Activated naive CD4-positive, alpha-beta T cell treated with anti-CD3 and anti-CD28 coated beads, Interleukin-2, amount 50 U/mL, for 24 hours (primary cell): ENCODE measurements around the gene FAM219A.
"Not testable (repeated sequence)": the region's sequence is repeated elsewhere in the genome, so short reads cannot be mapped to it uniquely, and the experiment has no call there.

Experiments used
- H3K27ac Mint-ChIP-seq: one replicate; pipeline ENCODE4 v1.8.0; 2021; ENCODE audit warnings: mild to moderate bottlenecking, mixed read lengths
- H3K27me3 Mint-ChIP-seq: one replicate; pipeline ENCODE4 v1.8.0; 2021; ENCODE audit warnings: mixed read lengths
- H3K36me3 Mint-ChIP-seq: one replicate; pipeline ENCODE4 v1.8.0; 2021; ENCODE audit warnings: mixed read lengths
- H3K4me1 Mint-ChIP-seq: one replicate; pipeline ENCODE4 v1.8.0; 2021; ENCODE audit warnings: mixed read lengths
- H3K4me3 Mint-ChIP-seq: one replicate; pipeline ENCODE4 v1.8.0; 2021; ENCODE audit warnings: mild to moderate bottlenecking, mixed read lengths
- H3K9me3 Mint-ChIP-seq: one replicate; pipeline ENCODE4 v1.8.0; 2021; ENCODE audit warnings: mixed read lengths

Gene FAM219A

DNA sequence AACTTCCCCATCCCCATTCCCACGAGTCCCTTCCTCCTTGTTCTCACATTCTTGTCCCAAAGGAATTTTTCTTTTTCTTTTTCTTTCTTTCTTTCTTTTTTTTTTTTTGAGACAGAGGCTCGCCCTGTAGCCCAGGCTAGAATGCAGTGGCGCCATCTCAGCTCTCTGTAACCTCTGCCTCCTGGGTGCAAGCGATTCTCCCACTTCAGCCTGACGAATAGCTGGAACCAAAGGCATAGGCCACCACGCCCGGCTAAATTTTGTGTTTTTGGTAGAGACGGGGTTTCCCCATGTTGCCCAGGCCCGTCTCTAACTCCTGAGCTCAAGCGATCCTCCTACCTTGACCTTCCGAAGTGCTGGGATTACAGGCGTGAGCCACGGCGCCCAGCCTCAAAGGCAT is 986 bp upstream of the FAM219A start:
- Mint-ChIP-seq H3K9me3 (no peaks in the 10 kb centered on the region), H3K36me3 (no peaks in the 10 kb centered on the region), H3K27me3 (no peaks in the 10 kb centered on the region), H3K4me3 (peak overlapping the region; percentile 93), H3K27ac (peak overlapping the region; percentile 31), H3K4me1 (peaks cover 36% of the 10 kb centered on the region)

DNA sequence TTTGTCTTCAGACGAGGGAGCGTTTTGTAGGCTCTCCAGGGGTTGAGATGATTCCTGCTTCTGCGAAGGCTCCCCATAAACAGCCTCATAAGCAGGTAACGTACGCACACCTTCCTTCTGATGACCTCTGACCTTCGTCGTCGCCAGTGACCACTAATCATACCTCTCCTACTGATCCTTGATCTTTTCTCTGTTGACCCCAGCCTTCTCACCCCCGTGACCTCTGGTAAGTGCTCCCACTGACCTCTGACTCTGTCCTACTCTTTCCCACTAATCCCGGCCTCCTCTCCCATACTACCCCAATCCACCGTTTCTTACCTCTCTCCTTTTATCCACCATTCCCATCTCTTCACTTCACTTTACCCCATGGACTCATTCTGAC is 580 bp upstream of the FAM219A start:
- Mint-ChIP-seq H3K27me3 (no peaks in the 10 kb centered on the region), H3K36me3 (no peaks in the 10 kb centered on the region), H3K27ac (no peak overlapping the region), H3K4me3 (peak overlapping the region; percentile 93), H3K4me1 (peaks cover 36% of the 10 kb centered on the region), H3K9me3 (no peaks in the 10 kb centered on the region)

DNA sequence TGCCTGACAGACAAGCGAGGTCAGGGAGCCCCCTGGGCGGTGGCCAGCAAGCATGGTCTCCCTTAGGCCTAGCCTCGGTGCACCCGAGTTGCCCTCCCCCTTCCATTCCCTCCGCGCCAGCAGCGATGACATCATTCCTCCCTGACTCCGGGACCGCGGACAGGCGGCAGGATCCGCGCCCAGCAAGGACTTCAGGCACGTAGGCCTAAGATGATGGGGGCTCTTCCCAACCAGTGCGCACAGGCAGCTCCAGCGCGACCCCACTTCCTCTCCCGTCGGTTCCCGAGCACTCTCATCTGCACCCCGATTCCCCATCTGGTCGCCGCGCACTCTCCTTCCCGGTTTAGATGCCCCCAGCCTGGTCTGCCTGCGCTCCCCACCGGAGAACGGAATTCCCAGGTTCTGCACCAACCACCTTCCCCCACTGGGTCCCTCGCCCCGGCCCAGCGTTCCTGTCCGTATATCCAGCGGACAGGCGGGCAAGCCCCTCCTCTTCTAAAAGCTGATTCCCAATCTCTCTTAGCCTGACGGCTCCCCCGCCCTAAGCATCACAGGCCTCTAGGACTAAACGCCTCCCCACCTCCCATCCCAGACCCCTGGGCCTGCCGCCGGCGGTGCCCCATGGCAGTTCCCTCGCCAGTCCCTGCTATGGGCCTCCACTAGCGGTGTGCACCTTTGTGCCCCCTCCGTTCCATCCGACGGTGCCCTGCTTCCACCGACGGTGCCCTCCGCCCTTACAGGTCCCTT is 931 bp downstream of the FAM219A start:
- H3K4me1 Mint-ChIP-seq: peaks cover 41% of the 10 kb centered on the region
- H3K27me3 Mint-ChIP-seq: no peaks in the 10 kb centered on the region
- H3K27ac Mint-ChIP-seq: peak overlapping the region; percentile 63
- H3K36me3 Mint-ChIP-seq: peaks cover 2% of the 10 kb centered on the region
- peak overlapping the region; percentile 90 for H3K4me3 Mint-ChIP-seq
- no peaks in the 10 kb centered on the region for H3K9me3 Mint-ChIP-seq

DNA sequence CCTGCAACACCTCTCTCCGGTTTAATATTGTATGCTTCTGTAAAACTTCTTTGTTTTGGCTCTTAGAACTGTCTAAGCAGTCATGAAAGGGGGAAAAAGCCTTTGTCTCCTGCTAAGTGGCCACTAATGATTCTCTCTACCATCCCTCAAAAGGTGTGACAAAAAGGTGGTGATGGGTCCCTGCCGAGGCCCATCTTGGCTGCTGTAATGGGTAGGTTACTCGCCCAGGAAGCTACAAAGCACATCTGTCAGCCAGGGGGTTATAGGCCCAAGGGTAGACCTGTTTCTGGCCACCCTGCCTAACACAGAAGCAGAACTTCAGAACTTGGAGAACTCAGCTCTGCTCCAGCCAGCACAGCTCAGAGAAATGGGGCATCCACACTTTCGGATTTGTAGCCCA is 1.6 kb downstream of the FAM219A start:
- Mint-ChIP-seq H3K9me3 (no peaks in the 10 kb centered on the region), H3K36me3 (peaks cover 2% of the 10 kb centered on the region), H3K4me3 (peak overlapping the region; percentile 90), H3K27ac (no peak overlapping the region), H3K4me1 (peaks cover 41% of the 10 kb centered on the region), H3K27me3 (no peaks in the 10 kb centered on the region)

DNA sequence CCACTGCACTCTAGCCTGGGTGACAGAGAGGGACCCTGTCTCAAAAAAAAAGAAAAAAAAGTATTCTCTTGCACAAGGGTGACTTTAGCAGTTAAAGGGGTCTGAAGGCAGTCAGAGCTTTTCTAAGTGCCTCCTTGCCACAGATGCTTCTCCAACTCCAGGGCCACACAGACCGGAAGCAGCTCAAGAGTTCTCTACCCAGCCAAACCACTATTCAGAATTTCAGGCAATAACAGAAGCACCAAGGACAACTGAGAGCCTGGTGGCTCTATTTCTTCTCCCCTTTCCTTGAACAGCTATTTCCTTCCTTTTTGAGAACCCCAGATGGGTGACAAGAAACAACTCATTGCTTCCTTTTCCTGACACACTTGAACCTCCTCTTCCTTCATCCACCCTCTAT is 2.2 kb downstream of the FAM219A start:
- peak overlapping the region; percentile 48 for H3K27ac Mint-ChIP-seq
- peaks cover 4% of the 10 kb centered on the region for H3K36me3 Mint-ChIP-seq
- peaks cover 43% of the 10 kb centered on the region for H3K4me1 Mint-ChIP-seq
- no peaks in the 10 kb centered on the region for H3K9me3 Mint-ChIP-seq
- peak overlapping the region; percentile 32 for H3K4me3 Mint-ChIP-seq
- H3K27me3 Mint-ChIP-seq: no peaks in the 10 kb centered on the region

DNA sequence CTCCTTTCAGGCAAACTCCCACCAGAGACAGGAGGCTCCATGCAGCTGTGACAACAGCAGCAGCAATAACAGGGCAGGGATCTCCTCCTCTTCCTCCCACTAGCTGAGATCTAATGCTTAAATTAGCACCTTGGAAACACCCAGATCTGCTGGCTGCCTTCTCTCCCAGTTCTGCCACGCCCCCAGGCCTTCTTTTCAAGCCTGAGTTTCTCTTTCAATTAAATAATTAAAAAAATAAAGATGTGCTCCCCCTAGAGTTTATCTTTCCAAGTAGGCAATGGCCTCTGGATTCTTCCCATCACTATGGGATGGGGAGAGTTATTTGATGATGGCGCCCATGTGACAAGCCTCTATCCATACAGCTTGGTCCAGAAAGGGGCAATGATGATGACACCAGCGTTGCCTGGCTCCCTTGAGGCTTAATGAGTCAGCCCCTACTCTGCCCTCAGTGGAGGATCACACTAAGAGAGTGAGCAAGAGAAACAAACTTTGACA is 3.8 kb downstream of the FAM219A start:
- H3K9me3 Mint-ChIP-seq: no peaks in the 10 kb centered on the region
- no peak overlapping the region for H3K27ac Mint-ChIP-seq
- H3K27me3 Mint-ChIP-seq: no peaks in the 10 kb centered on the region
- H3K4me1 Mint-ChIP-seq: peaks cover 41% of the 10 kb centered on the region
- peaks cover 7% of the 10 kb centered on the region for H3K36me3 Mint-ChIP-seq
- H3K4me3 Mint-ChIP-seq: no peak overlapping the region

DNA sequence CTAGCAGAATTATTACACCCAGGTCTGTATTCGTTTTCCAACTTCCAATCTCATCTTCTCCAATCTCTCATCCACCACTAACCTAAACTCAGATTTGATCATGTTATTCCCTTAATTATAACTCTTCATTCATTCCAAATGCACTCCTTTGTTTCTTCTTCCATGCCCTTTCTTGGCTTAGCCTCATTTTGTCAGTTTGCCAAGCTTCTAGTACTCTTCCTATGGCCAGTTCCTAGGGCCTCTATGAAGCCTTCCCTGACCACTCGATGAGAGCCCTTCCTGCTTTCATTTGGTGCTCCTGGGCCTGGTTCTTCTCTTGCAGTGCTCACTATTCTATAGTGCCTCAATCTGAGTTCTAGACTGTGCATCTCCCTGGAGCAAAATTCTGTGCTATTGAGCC is 5.8 kb downstream of the FAM219A start:
- H3K27me3 Mint-ChIP-seq: no peaks in the 10 kb centered on the region
- peaks cover 7% of the 10 kb centered on the region for H3K36me3 Mint-ChIP-seq
- peaks cover 32% of the 10 kb centered on the region for H3K4me1 Mint-ChIP-seq
- H3K27ac Mint-ChIP-seq: peak overlapping the region; percentile 33
- H3K4me3 Mint-ChIP-seq: no peak overlapping the region
- no peaks in the 10 kb centered on the region for H3K9me3 Mint-ChIP-seq

DNA sequence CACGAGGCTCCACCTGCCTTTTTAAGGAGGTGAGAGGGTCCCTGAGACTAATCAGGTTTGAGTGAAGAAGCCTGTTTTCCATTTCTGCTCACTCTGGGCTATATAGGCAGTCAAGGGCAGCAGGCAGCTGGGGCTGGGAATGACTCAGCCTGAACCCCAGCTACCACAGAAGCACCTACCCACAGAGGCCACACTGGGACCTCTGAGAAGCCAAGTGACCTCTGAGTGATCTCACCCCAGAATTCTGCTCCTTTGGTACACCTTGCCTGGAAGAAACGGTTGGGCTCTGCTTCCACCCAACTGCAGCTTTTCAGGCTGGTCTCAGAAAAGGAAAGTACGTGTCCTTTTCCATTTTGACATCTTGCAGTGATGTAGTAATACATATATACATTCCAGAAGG is 6.8 kb downstream of the FAM219A start:
- no peak overlapping the region for H3K27ac Mint-ChIP-seq
- peaks cover 22% of the 10 kb centered on the region for H3K4me1 Mint-ChIP-seq
- no peaks in the 10 kb centered on the region for H3K9me3 Mint-ChIP-seq
- H3K36me3 Mint-ChIP-seq: peaks cover 7% of the 10 kb centered on the region
- no peaks in the 10 kb centered on the region for H3K27me3 Mint-ChIP-seq
- no peak overlapping the region for H3K4me3 Mint-ChIP-seq

DNA sequence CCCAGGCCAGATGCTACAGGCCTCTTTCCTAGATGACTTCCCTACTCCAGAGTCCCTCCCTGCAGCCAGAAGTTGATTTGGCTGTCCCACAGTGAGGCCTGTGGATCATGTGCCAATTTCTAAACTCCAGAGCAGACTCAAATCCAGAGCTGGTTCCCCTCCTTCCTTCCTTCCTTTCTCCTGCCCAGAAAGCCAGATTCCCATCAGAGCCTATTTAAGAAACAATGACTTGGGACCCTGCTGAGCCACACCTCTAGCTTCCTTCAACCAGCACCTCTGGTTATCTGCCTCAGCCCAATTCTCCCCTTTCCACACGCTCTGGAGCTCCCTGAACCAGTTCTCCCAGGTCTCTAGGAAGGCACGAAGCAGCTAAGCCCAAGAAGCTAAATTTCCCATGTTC is 7.2 kb downstream of the FAM219A start:
- Mint-ChIP-seq H3K4me3 (no peak overlapping the region), H3K9me3 (no peaks in the 10 kb centered on the region), H3K36me3 (peaks cover 7% of the 10 kb centered on the region), H3K4me1 (peaks cover 18% of the 10 kb centered on the region), H3K27me3 (no peaks in the 10 kb centered on the region), H3K27ac (no peak overlapping the region)

DNA sequence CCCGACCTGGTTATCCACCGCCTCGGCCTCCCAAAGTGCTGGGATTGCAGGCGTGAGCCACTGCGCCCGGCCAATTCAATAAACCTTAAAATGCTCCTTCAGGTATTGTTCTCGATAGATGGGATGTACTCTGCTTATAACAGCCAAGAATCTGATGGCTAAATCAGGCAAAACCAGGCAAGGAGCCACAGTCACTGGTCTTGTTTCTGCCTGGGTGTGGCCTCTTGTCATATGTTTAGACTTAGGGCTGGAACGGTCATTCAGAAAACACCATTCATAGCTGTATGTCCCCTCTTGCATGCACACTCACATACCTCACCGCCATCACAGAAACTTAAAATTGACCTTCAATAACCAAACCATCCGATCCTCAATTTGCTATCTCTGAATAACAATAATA is 7.7 kb downstream of the FAM219A start:
- no peaks in the 10 kb centered on the region for H3K9me3 Mint-ChIP-seq
- no peaks in the 10 kb centered on the region for H3K27me3 Mint-ChIP-seq
- peaks cover 16% of the 10 kb centered on the region for H3K4me1 Mint-ChIP-seq
- no peak overlapping the region for H3K4me3 Mint-ChIP-seq
- H3K27ac Mint-ChIP-seq: no peak overlapping the region
- peaks cover 7% of the 10 kb centered on the region for H3K36me3 Mint-ChIP-seq

DNA sequence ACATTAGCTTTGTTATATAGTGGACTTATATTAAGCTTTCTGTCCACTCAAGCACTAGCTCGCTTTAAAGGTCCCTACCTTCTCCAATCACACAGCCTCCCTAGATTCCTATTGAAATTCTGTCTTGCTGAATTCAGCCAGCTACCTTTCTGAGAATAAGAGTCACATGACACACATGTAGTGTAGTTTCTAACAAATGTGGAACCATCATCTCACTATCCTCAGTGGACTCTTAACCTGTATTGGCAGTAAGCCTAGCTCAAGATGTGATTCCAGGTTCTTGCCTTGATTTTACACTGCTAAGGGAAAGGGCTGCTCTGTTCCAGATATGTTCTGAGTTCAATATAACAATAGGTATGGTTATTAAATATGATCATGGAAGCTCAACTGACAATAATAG is 11.4 kb downstream of the FAM219A start:
- Mint-ChIP-seq H3K27me3 (no peaks in the 10 kb centered on the region), H3K27ac (no peak overlapping the region), H3K4me1 (peaks cover 6% of the 10 kb centered on the region), H3K4me3 (no peak overlapping the region), H3K9me3 (no peaks in the 10 kb centered on the region), H3K36me3 (peaks cover 4% of the 10 kb centered on the region)

DNA sequence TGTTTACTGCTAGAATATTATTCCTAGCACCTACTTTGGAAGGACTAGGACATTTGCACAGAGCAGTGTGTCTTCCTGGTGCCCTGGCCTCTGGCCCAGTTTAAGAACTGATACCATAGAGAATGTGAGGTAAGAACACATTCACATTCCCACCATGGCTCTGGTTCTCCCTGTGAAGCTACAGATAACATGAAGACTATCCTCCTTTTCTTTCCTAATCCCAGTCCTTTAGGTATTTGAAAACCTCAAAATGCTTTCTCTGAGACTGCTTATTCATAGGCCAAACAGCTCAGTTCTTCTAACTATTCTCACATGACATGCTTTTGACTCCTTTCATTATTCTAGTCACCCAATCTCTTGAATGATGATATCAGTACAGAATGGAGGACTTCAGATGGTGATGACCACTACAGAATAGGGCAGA is 11.9 kb downstream of the FAM219A start:
- no peak overlapping the region for H3K27ac Mint-ChIP-seq
- no peak overlapping the region for H3K4me3 Mint-ChIP-seq

DNA sequence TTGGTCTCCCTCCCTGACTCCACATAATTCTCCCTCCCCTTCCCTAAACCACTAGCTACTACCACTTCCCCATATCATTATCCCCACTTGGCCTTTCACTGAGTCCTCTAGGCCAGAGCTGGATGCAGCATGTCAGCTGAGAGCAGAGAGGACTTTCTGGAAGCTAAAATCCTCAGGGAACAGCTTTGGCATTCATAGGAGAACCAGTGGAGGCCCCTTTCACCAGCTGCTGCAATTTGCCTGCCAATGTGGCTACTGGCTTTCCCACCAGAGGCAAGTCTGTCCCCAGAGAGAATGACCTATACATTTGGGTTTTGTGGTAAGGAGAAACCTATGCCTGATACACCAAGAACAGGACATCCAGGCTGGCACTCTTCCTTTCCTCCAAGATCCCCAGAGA is 14.4 kb downstream of the FAM219A start:
- H3K4me1 Mint-ChIP-seq: peaks cover 14% of the 10 kb centered on the region
- no peaks in the 10 kb centered on the region for H3K9me3 Mint-ChIP-seq
- H3K27ac Mint-ChIP-seq: no peak overlapping the region
- no peak overlapping the region for H3K4me3 Mint-ChIP-seq
- H3K27me3 Mint-ChIP-seq: no peaks in the 10 kb centered on the region
- H3K36me3 Mint-ChIP-seq: peaks cover under 1% of the 10 kb centered on the region

More for the DNA sequence above, 11.9 kb downstream of the FAM219A start:
- H3K9me3 Mint-ChIP-seq: no peaks in the 10 kb centered on the region
- no peaks in the 10 kb centered on the region for H3K27me3 Mint-ChIP-seq
- peaks cover 4% of the 10 kb centered on the region for H3K36me3 Mint-ChIP-seq
- H3K4me1 Mint-ChIP-seq: peaks cover 11% of the 10 kb centered on the region

DNA sequence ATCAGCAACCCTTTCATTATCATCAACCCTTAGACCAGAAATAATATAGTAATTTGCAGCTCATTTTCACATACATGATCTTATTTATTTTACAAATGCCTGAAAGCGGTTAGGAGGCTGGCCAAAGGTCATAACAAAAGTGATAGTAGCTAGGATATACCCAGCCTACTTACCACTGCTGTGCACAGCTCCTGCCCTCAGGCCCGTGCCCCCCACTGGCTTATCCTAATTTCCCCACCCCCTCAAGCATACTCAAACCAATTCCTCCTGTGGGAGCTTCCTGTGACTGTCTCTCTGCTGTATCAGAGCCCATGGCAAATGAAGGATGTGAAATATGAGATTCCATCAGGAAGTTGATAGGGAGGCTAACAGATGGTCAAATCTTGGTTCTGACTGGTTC is 14.8 kb downstream of the FAM219A start:
- Mint-ChIP-seq H3K4me1 (peaks cover 14% of the 10 kb centered on the region), H3K9me3 (no peaks in the 10 kb centered on the region), H3K4me3 (no peak overlapping the region), H3K36me3 (peaks cover 3% of the 10 kb centered on the region), H3K27ac (peak overlapping the region; percentile 31), H3K27me3 (no peaks in the 10 kb centered on the region)

DNA sequence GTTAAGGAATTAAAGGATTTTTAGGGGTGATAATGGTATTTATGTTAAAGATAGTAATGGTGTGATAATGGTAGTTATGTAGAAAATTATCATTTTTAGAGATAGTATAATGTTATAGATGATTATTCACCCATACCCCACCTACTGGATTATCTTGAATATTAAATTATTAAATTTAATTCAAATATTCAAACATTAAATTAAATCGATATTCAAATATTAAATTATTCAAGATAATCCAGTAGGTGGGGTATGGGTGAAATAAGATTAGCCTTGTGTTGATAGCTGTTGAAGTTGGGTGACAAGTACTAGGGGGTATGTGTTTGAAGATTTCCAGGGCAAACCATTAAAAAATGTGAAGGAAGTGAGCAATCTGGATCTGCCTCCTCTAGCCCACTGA is 15.6 kb downstream of the FAM219A start:
- Mint-ChIP-seq H3K36me3 (peaks cover 3% of the 10 kb centered on the region), H3K27me3 (no peaks in the 10 kb centered on the region), H3K27ac (no peak overlapping the region), H3K4me3 (no peak overlapping the region), H3K4me1 (peaks cover 14% of the 10 kb centered on the region), H3K9me3 (no peaks in the 10 kb centered on the region)

DNA sequence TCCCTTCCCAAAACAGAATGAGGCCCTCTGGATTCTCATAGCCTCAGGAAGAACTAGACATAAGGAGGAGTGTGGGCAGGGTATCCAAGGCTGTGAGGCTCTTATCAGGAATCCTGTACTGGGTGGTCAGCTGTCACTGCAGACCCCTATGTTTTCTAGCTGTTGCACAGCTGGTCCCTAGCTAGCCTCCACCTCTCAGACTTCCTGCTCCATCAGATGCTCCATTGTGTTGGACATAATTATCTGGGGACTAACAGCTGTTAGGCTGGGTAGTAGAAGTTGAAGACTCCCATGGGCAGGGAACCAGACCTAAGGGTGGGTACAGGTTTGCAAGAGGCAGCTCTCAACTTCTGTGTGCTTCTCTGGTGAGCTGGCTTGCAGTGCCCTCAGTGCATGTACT is 18.4 kb downstream of the FAM219A start:
- H3K9me3 Mint-ChIP-seq: no peaks in the 10 kb centered on the region

DNA sequence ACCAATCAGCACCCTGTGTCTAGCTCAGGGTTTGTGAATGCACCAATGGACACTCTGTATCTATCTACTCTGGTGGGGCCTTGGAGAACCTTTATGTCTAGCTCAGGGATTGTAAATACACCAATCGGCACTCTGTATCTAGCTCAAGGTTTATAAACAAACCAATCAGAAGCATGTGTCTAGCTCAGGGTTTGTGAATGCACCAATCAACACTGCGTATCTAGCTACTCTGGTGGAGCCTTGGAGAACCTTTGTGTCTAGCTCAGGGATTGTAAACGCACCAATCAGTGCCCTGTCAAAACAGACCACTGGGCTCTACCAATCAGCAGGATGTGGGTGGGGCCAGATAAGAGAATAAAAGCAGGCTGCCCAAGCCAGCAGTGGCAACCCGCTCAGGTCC is 19.9 kb downstream of the FAM219A start:
- H3K4me3 Mint-ChIP-seq, H3K27ac Mint-ChIP-seq, H3K9me3 Mint-ChIP-seq: not testable (repeated sequence)

More for the DNA sequence above, 18.4 kb downstream of the FAM219A start:
- no peaks in the 10 kb centered on the region for H3K27me3 Mint-ChIP-seq
- H3K4me1 Mint-ChIP-seq: peaks cover 14% of the 10 kb centered on the region
- H3K4me3 Mint-ChIP-seq: no peak overlapping the region
- H3K27ac Mint-ChIP-seq: no peak overlapping the region
- H3K36me3 Mint-ChIP-seq: peaks cover 3% of the 10 kb centered on the region

More for the DNA sequence above, 19.9 kb downstream of the FAM219A start:
- H3K36me3 Mint-ChIP-seq, H3K27me3 Mint-ChIP-seq: not testable (repeated sequence)
- H3K4me1 Mint-ChIP-seq: peaks cover 14% of the 10 kb centered on the region
